ENCODE data around the gene RFX3.
"Not testable (repeated sequence)": the region's sequence is repeated elsewhere in the genome, so short reads cannot be mapped to it uniquely, and the experiment has no call there.

Gene RFX3

DNA sequence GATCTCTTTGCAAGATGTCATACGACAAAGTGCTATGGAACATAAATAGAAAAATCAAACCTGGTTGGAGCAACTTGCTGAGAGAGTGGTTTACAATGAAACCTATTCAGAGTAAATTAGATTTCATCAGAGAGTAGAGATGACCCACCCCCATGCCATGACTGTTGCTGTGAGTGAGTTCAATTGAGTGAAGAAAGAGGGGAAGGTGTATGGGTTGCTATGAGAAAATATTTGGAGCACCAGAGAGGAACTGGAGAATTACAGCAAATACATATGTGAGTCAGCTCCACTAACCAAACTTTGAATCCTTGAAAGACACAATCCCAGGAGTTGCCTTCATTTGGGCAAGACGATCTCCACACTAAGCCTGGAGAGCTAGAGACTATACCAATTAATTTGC is 217.2 kb downstream of the RFX3 start:
- Histone ChIP-seq H3K9me3 (ENCODE audit: severe bottlenecking) (no peaks in the 10 kb centered on the region), H3K4me3 (ENCODE audit: low read depth, low read length) (no peak overlapping the region), H3K36me3 (no peaks in the 10 kb centered on the region), H3K27me3 (ENCODE audit: insufficient read depth, low read depth, severe bottlenecking) (no peaks in the 10 kb centered on the region), H3K27ac (no peak overlapping the region)
- no peak for DNase-seq
- TF ChIP-seq, protein P1, sequence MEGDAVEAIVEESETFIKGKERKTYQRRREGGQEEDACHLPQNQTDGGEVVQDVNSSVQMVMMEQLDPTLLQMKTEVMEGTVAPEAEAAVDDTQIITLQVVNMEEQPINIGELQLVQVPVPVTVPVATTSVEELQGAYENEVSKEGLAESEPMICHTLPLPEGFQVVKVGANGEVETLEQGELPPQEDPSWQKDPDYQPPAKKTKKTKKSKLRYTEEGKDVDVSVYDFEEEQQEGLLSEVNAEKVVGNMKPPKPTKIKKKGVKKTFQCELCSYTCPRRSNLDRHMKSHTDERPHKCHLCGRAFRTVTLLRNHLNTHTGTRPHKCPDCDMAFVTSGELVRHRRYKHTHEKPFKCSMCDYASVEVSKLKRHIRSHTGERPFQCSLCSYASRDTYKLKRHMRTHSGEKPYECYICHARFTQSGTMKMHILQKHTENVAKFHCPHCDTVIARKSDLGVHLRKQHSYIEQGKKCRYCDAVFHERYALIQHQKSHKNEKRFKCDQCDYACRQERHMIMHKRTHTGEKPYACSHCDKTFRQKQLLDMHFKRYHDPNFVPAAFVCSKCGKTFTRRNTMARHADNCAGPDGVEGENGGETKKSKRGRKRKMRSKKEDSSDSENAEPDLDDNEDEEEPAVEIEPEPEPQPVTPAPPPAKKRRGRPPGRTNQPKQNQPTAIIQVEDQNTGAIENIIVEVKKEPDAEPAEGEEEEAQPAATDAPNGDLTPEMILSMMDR (IDR thresholded peaks at IDR 0.05; ENCODE audit: low read depth, low read length): no peak

DNA sequence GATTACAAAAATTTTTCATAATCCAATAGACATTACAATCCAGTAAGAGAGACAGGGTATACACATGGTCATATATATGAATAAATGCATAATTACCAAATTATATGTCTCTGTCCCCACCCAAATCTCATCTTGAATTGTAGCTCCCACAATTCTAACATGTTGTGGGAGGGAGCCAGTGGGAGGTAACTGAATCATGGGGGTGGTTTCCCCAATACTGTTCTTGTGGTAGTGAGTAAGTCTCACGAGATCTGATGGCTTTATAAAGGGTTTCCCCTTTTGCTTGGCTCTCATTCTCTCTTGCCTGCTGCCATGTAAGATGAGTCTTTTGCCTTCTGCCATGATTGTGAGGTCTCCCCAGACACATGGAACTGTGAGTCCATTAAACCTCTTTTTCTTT is 221.4 kb downstream of the RFX3 start:
- not testable (repeated sequence) for DNase-seq; H3K27ac ChIP-seq; H3K27me3 ChIP-seq (ENCODE audit: insufficient read depth, low read depth, severe bottlenecking); H3K36me3 ChIP-seq; H3K9me3 ChIP-seq (ENCODE audit: severe bottlenecking); H3K4me3 ChIP-seq (ENCODE audit: low read depth, low read length)

DNA sequence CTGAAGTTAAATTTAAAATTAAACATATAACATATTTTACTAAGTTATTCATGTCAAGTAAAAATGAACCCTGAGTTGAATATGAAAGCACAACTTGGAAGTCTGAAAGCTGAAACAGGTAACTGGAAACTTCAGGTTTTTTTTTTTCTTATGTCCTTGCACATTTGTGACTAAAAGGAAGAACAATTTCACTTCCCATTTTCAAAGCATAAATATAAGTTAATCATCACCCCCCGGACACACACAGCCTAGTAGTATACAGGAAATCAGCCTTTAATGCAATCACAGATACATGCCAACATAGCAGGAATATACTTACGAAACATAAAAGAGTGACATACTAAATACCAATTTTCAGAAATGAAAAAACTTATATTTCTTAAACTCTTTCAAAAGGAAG is 225.9 kb downstream of the RFX3 start:
- TF ChIP-seq, protein P1 (IDR thresholded peaks at IDR 0.05; ENCODE audit: low read depth, low read length): no peak
- DNase-seq: no peak
- no peaks in the 10 kb centered on the region for H3K36me3 ChIP-seq
- no peaks in the 10 kb centered on the region for H3K27me3 ChIP-seq (ENCODE audit: insufficient read depth, low read depth, severe bottlenecking)
- no peaks in the 10 kb centered on the region for H3K9me3 ChIP-seq (ENCODE audit: severe bottlenecking)
- H3K4me3 ChIP-seq (ENCODE audit: low read depth, low read length): no peak overlapping the region
- H3K27ac ChIP-seq: no peak overlapping the region

DNA sequence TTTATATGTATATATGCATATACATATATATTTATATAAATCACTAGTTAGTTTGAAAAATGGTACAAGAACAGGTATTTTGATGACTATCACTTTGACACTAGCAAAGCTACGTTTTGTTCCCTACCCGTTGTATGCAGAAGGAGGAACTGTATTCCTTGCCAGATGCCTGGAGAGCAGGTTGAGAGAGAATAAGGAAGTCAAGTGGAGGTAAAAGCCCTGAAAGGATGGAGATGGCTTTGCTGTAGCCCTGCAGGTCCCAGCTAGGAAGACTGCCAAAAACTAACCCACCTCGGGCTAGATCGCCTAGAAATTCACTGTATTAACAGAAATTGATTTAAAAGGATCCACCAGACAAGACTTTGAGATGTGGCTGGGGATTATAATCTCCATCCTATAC is 229.3 kb downstream of the RFX3 start:
- DNase-seq: no peak
- TF ChIP-seq, protein P1 (IDR thresholded peaks at IDR 0.05; ENCODE audit: low read depth, low read length): no peak
- no peak overlapping the region for H3K4me3 ChIP-seq (ENCODE audit: low read depth, low read length)
- H3K36me3 ChIP-seq: no peaks in the 10 kb centered on the region
- H3K27ac ChIP-seq: no peak overlapping the region
- no peaks in the 10 kb centered on the region for H3K9me3 ChIP-seq (ENCODE audit: severe bottlenecking)
- no peaks in the 10 kb centered on the region for H3K27me3 ChIP-seq (ENCODE audit: insufficient read depth, low read depth, severe bottlenecking)

DNA sequence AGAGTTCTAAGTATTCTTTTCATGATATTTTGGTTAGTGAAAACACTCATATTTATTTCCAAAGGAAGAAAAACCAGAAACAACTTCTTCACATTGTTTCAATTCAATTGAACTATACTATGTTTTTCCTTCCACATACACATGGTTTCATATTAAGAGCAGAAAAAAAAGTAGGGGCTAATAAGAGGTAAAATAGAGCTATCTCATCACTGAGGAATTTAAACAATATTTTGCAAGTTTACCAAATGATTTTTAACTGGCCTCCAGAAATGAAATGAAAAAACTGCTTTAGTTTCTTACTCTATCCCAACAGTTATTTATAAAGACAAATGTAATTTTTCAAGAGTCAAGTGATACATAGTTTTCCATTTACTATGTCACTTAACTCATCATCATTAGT is 233.5 kb downstream of the RFX3 start:
- no peaks in the 10 kb centered on the region for H3K27me3 ChIP-seq (ENCODE audit: insufficient read depth, low read depth, severe bottlenecking)
- TF ChIP-seq, protein P1 (IDR thresholded peaks at IDR 0.05; ENCODE audit: low read depth, low read length): no peak
- H3K4me3 ChIP-seq (ENCODE audit: low read depth, low read length): no peak overlapping the region
- DNase-seq: no peak
- no peaks in the 10 kb centered on the region for H3K9me3 ChIP-seq (ENCODE audit: severe bottlenecking)
- no peak overlapping the region for H3K27ac ChIP-seq
- H3K36me3 ChIP-seq: no peaks in the 10 kb centered on the region

DNA sequence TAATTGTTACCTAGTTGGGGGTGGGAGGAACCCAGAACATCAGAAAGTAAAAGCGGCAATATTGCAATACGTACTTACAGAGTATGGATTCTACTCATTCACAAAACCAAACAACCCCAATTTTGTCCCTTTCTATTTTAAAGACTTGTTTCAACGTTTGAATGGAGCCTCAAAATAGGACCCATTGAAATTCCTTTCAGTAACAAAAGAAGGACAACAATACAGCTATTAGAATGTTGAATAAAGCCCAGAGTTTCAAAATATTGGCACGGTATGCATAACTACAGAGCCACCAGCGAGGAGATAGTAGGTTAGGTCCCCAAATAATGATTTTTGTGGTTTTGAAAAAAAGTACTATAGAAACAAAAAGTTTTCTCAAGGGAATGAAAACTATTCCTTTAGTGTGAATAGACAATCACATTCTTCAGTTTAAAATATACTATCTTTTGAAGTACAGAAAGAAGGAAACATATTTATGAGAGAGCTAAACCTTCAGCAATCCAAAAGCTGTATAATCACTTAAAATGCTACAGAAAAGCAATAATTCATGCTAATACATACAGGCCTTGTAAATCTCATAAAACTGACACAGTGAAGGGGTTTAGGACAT is 235.5 kb downstream of the RFX3 start:
- no peaks in the 10 kb centered on the region for H3K9me3 ChIP-seq (ENCODE audit: severe bottlenecking)
- TF ChIP-seq, protein P1 (IDR thresholded peaks at IDR 0.05; ENCODE audit: low read depth, low read length): no peak
- H3K4me3 ChIP-seq (ENCODE audit: low read depth, low read length): no peak overlapping the region
- H3K36me3 ChIP-seq: no peaks in the 10 kb centered on the region
- no peak for DNase-seq
- H3K27me3 ChIP-seq (ENCODE audit: insufficient read depth, low read depth, severe bottlenecking): no peaks in the 10 kb centered on the region
- H3K27ac ChIP-seq: no peak overlapping the region

Measured in WERI-Rb-1 (cell line).